Measurements from ENCODE around the gene RUNDC1.

RUNDC1 gene

GRCh38 chr17:43020030-43020621 lies 39.8 kb downstream of the RUNDC1 start:
- no peak for DNase-seq

- DNase-seq = peak; percentile 55
Observed at GRCh38 chr17:43020789-43021740, 40.7 kb downstream of the RUNDC1 start.

GRCh38 chr17:43021741-43022512 lies 41.6 kb downstream of the RUNDC1 start, which contains the start of gene VAT1:
VAT1 (minus strand) TSS chr17:43022385; CDS start chr17:43022322, 63 bp downstream.
- DNase-seq = peak; percentile 80

- DNase-seq = peak; percentile 93
Observed at GRCh38 chr17:43024407-43025289, 44.3 kb downstream of the RUNDC1 start, which contains the start of gene RND2. RND2 (plus strand) TSS chr17:43025231; CDS start chr17:43025348, 117 bp downstream.

- DNase-seq = peak; percentile 50
Observed at GRCh38 chr17:43025290-43025657, 44.9 kb downstream of the RUNDC1 start.

- no peak for DNase-seq
Observed at GRCh38 chr17:43025766-43026537, 45.6 kb downstream of the RUNDC1 start.

GRCh38 chr17:43026595-43026994 lies 46.2 kb downstream of the RUNDC1 start:
- no peak for DNase-seq

- no peak for DNase-seq
Observed at GRCh38 chr17:43027091-43028032, 47.0 kb downstream of the RUNDC1 start.

- DNase-seq = no peak
Observed at GRCh38 chr17:43028221-43028861, 48.0 kb downstream of the RUNDC1 start.

GRCh38 chr17:43030137-43030767 lies 49.9 kb downstream of the RUNDC1 start:
- DNase-seq = no peak

- no peak for DNase-seq
Observed at GRCh38 chr17:43031666-43032065, 51.3 kb downstream of the RUNDC1 start.

- peak; percentile 88 for DNase-seq
Observed at GRCh38 chr17:43033948-43034881, 53.9 kb downstream of the RUNDC1 start.

- no peak for DNase-seq
Observed at GRCh38 chr17:43034894-43035293, 54.5 kb downstream of the RUNDC1 start.

GRCh38 chr17:43039646-43040045 lies 59.3 kb downstream of the RUNDC1 start:
- DNase-seq = no peak

- DNase-seq = no peak
Observed at GRCh38 chr17:43040655-43041054, 60.3 kb downstream of the RUNDC1 start.

- DNase-seq = no peak
Observed at GRCh38 chr17:43042025-43042628, 61.8 kb downstream of the RUNDC1 start.
